H9 (cell line): ENCODE data around the gene OPRD1. TPM values are rescaled to one million over a fixed set of nuclear protein-coding genes. Genes with fewer than 3 reads are reported as not detected.

Source experiments
- DNase-seq: peaks from one replicate; pipeline ENCODE4 v3.0.0-alpha.2; 2017
- H2AFZ ChIP-seq: one replicate; pipeline ENCODE4 v1.6.1; 2013; ENCODE audit warnings: mild to moderate bottlenecking, low read length, control low read depth, moderate library complexity
- H2AK5ac ChIP-seq: 2 replicates; pipeline ENCODE4 v1.6.1; 2013; ENCODE audit warnings: low read length, control low read depth, mixed read lengths; ENCODE audit not compliant: insufficient read length
- H2BK120ac ChIP-seq: one replicate; pipeline ENCODE4 v1.6.1; 2013; ENCODE audit warnings: low read depth, mild to moderate bottlenecking, low read length, control low read depth, inconsistent platforms; ENCODE audit not compliant: poor library complexity, severe bottlenecking
- H2BK12ac ChIP-seq: 2 replicates; pipeline ENCODE4 v1.6.1; 2013; ENCODE audit warnings: low read length, control low read depth, mixed read lengths, low read depth; ENCODE audit not compliant: insufficient read length
- H2BK15ac ChIP-seq: 2 replicates; pipeline ENCODE4 v1.6.1; 2013; ENCODE audit warnings: low read depth, low read length, control low read depth
- H2BK20ac ChIP-seq: one replicate; pipeline ENCODE4 v1.6.1; 2013; ENCODE audit warnings: low read depth, mild to moderate bottlenecking, low read length, control low read depth, inconsistent platforms; ENCODE audit not compliant: poor library complexity, severe bottlenecking
- H2BK5ac ChIP-seq: 2 replicates; pipeline ENCODE4 v1.6.1; 2013; ENCODE audit warnings: low read length, control low read depth, mixed read lengths; ENCODE audit not compliant: insufficient read length
- H3K14ac ChIP-seq: 2 replicates; pipeline ENCODE4 v1.6.1; 2013; ENCODE audit warnings: low read length, control low read depth; ENCODE audit not compliant: insufficient read depth
- H3K18ac ChIP-seq: 2 replicates; pipeline ENCODE4 v1.6.1; 2013; ENCODE audit warnings: low read depth, mild to moderate bottlenecking, mixed read lengths, low read length, control low read depth; ENCODE audit not compliant: insufficient read length
- H3K23ac ChIP-seq: 2 replicates; pipeline ENCODE4 v1.6.1; 2013; ENCODE audit warnings: low read length, control low read depth, mixed read lengths, low read depth; ENCODE audit not compliant: insufficient read length
- H3K23me2 ChIP-seq: 2 replicates; pipeline ENCODE4 v1.6.1; 2013; ENCODE audit warnings: low read depth, mild to moderate bottlenecking, mixed read lengths, low read length, control low read depth; ENCODE audit not compliant: insufficient read length, poor library complexity, severe bottlenecking
- H3K27ac ChIP-seq: 2 replicates; pipeline ENCODE4 v1.5.1; 2013; ENCODE audit warnings: low read length, control low read depth, mixed read lengths, low read depth; ENCODE audit not compliant: insufficient read length
- H3K27me3 ChIP-seq: 2 replicates; pipeline ENCODE4 v1.6.1; 2013; ENCODE audit warnings: low read length, control low read depth, inconsistent platforms; ENCODE audit not compliant: insufficient read depth
- H3K4ac ChIP-seq: 2 replicates; pipeline ENCODE4 v1.6.1; 2013; ENCODE audit warnings: low read depth, mild to moderate bottlenecking, control low read depth, inconsistent platforms, low read length, moderate library complexity
- H3K4me1 ChIP-seq: 2 replicates; pipeline ENCODE4 v1.6.1; 2013; ENCODE audit warnings: low read length, control low read depth, inconsistent platforms; ENCODE audit not compliant: insufficient read depth
- H3K4me2 ChIP-seq: 2 replicates; pipeline ENCODE4 v1.6.1; 2013; ENCODE audit warnings: low read length, control low read depth, mixed read lengths; ENCODE audit not compliant: insufficient read length, insufficient read depth
- H3K56ac ChIP-seq: 2 replicates; pipeline ENCODE4 v1.6.1; 2013; ENCODE audit warnings: low read depth, mild to moderate bottlenecking, mixed read lengths, low read length, control low read depth; ENCODE audit not compliant: insufficient read length
- H3K79me1 ChIP-seq: 2 replicates; pipeline ENCODE4 v1.6.1; 2013; ENCODE audit warnings: low read depth, mild to moderate bottlenecking, moderate library complexity, low read length, control low read depth, inconsistent platforms; ENCODE audit not compliant: insufficient read depth, poor library complexity, severe bottlenecking
- H3K79me2 ChIP-seq: 2 replicates; pipeline ENCODE4 v1.6.1; 2013; ENCODE audit warnings: low read length, control low read depth, inconsistent platforms; ENCODE audit not compliant: insufficient read depth
- H3K9ac ChIP-seq: 2 replicates; pipeline ENCODE4 v1.6.1; 2013; ENCODE audit warnings: low read length, control low read depth, mixed read lengths; ENCODE audit not compliant: insufficient read length; ENCODE audit errors: extremely low read depth
- H3K9me3 ChIP-seq: one replicate; pipeline ENCODE4 v1.6.1; 2013; ENCODE audit warnings: low read depth, low read length, inconsistent platforms; ENCODE audit not compliant: control insufficient read depth
- H3T11ph ChIP-seq: one replicate; pipeline ENCODE4 v1.6.1; 2013; ENCODE audit warnings: mild to moderate bottlenecking, low read length, control low read depth, inconsistent platforms
- H4K20me1 ChIP-seq: one replicate; pipeline ENCODE4 v1.6.1; 2013; ENCODE audit not compliant: control insufficient read depth, insufficient read length, insufficient read depth
- H4K5ac ChIP-seq: 2 replicates; pipeline ENCODE4 v1.6.1; 2013; ENCODE audit warnings: low read depth, mild to moderate bottlenecking, mixed read lengths, low read length, control low read depth; ENCODE audit not compliant: insufficient read length
- H4K8ac ChIP-seq: replicated peaks from 2 replicates; pipeline ENCODE4 v1.6.1; 2013; ENCODE audit warnings: low read length, control low read depth, mixed read lengths, low read depth; ENCODE audit not compliant: insufficient read length
- H4K91ac ChIP-seq: 2 replicates; pipeline ENCODE4 v1.6.1; 2013; ENCODE audit warnings: low read depth, mild to moderate bottlenecking, moderate library complexity, mixed read lengths, low read length, control low read depth; ENCODE audit not compliant: insufficient read length
- H3K27ac Mint-ChIP-seq, 3 experiments: 2 replicates in 2 of 3; 3 replicates in 1 of 3; pipeline ENCODE4 v1.8.0; 2020 to 2021; ENCODE audit warnings: mixed read lengths in 3 of 3, mild to moderate bottlenecking in 1 of 3, moderate library complexity in 1 of 3
- H3K27me3 Mint-ChIP-seq: 2 replicates; pipeline ENCODE4 v1.8.0; 2021; ENCODE audit warnings: low read depth, mild to moderate bottlenecking, moderate library complexity, mixed read lengths
- H3K36me3 Mint-ChIP-seq, 3 experiments: 2 replicates in 2 of 3; 3 replicates in 1 of 3; pipeline ENCODE4 v1.8.0; 2020 to 2021; ENCODE audit warnings: low read depth in 3 of 3, mixed read lengths in 3 of 3; ENCODE audit not compliant: insufficient read depth in 1 of 3
- H3K4me1 Mint-ChIP-seq, 2 experiments: 2 replicates each; pipeline ENCODE4 v1.8.0; 2020; ENCODE audit warnings: mixed read lengths in 2 of 2
- H3K4me3 Mint-ChIP-seq, 2 experiments: 2 replicates in 1 of 2; 3 replicates in 1 of 2; pipeline ENCODE4 v1.8.0; 2020 to 2021; ENCODE audit warnings: mild to moderate bottlenecking in 2 of 2, mixed read lengths in 2 of 2, moderate library complexity in 1 of 2
- H3K9me3 Mint-ChIP-seq, 2 experiments: 2 replicates in 1 of 2; 3 replicates in 1 of 2; pipeline ENCODE4 v1.8.0; 2020; ENCODE audit warnings: mild to moderate bottlenecking in 2 of 2, mixed read lengths in 2 of 2, moderate library complexity in 1 of 2
- CTCF ChIP-seq: fragments of 200-600 bp; sonication (generic); conservative IDR thresholded peaks from 3 replicates; pipeline ENCODE4 v1.8.0; 2021; ENCODE audit warnings: antibody characterized with exemption, mild to moderate bottlenecking
- WGBS: extraction: QIAGEN DNeasy Blood & Tissue Kit; methylation state at CpG from one replicate; pipeline ENCODE4 v1.1.7; 2013; ENCODE audit warnings: missing lambda C conversion rate, low lambda C conversion rate, mixed read lengths; ENCODE audit not compliant: insufficient read length; ENCODE audit errors: extremely low coverage; 5-methylcytosine and 5-hydroxymethylcytosine counted together
- total RNA-seq: library from RNA; stranded (reverse); gene quantifications from 2 replicates; pipeline ENCODE4 v1.2.1, GENCODE V29; 2021

The OPRD1 gene
- total RNA-seq, 1 experiment from 2014 or later, result 1.8 TPM

GRCh38 chr1:28910379-28911115, 98.6 kb downstream of the OPRD1 start:
- Histone ChIP-seq H2AK5ac (no peak overlapping the region), H3K23me2 (peaks cover 4% of the 10 kb centered on the region), H2BK120ac (no peak overlapping the region), H3K4me2 (no peak overlapping the region), H2AFZ (no peak overlapping the region), H2BK5ac (no peak overlapping the region), H3K18ac (no peak overlapping the region), H4K5ac (no peak overlapping the region), H3K56ac (no peak overlapping the region), H3K4me1 (0 out of 2 replicates have a peak, but pooled peaks cover 2% of the 10 kb centered on the region), H3K23ac (no peak overlapping the region), H3K27ac (no peak overlapping the region), H4K20me1 (no peaks in the 10 kb centered on the region), H3K14ac (no peak overlapping the region), H4K91ac (no peak overlapping the region), H3K4ac (no peak overlapping the region), H3K79me1 (no peaks in the 10 kb centered on the region), H4K8ac (no peak overlapping the region), H3T11ph (no peak overlapping the region), H3K79me2 (no peaks in the 10 kb centered on the region), H3K27me3 (no peaks in the 10 kb centered on the region), H3K9ac (no peak overlapping the region), H2BK12ac (no peak overlapping the region), H3K9me3 (no peaks in the 10 kb centered on the region), H2BK15ac (no peak overlapping the region), H2BK20ac (no peak overlapping the region)
- no CpG with 5 or more reads among the region's 7 CpGs for WGBS
- no peaks in the 10 kb centered on the region; a peak in 1 of 5 replicates for H3K9me3 Mint-ChIP-seq
- H3K27me3 Mint-ChIP-seq, result peaks cover 5% of the 10 kb centered on the region; the same call in 1 of the 2 replicates
- no peak for TF ChIP-seq CTCF
- H3K4me1 Mint-ChIP-seq, result peaks cover 8 to 18% of the 10 kb centered on the region in 2 experiments
- DNase-seq, result no peak
- no peak overlapping the region for H3K4me3 Mint-ChIP-seq
- H3K36me3 Mint-ChIP-seq, result no peaks in the 10 kb centered on the region; a peak in 1 of 7 replicates
- H3K27ac Mint-ChIP-seq, result peak overlapping the region in 1 of 3 experiments; percentile 44; a peak in 1 of 7 replicates
